Measurements from ENCODE around the gene SNCA. TPM values are rescaled to one million over a fixed set of nuclear protein-coding genes. Genes with fewer than 3 reads are reported as not detected.

SNCA gene
- total RNA-seq, 4 donors from 2014 or later: 8.7 to 26.1 (median 19.2) TPM

- ATAC-seq (ENCODE audit: low FRiP score) (no peak), DNase-seq (ENCODE audit: low spot score) (no peak)
- TF ChIP-seq, protein P1, sequence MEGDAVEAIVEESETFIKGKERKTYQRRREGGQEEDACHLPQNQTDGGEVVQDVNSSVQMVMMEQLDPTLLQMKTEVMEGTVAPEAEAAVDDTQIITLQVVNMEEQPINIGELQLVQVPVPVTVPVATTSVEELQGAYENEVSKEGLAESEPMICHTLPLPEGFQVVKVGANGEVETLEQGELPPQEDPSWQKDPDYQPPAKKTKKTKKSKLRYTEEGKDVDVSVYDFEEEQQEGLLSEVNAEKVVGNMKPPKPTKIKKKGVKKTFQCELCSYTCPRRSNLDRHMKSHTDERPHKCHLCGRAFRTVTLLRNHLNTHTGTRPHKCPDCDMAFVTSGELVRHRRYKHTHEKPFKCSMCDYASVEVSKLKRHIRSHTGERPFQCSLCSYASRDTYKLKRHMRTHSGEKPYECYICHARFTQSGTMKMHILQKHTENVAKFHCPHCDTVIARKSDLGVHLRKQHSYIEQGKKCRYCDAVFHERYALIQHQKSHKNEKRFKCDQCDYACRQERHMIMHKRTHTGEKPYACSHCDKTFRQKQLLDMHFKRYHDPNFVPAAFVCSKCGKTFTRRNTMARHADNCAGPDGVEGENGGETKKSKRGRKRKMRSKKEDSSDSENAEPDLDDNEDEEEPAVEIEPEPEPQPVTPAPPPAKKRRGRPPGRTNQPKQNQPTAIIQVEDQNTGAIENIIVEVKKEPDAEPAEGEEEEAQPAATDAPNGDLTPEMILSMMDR (IDR thresholded peaks at IDR 0.05): no peak
These were observed 133.0 kb downstream of the SNCA start for GRCh38 chr4:89703829-89704590.

DNA sequence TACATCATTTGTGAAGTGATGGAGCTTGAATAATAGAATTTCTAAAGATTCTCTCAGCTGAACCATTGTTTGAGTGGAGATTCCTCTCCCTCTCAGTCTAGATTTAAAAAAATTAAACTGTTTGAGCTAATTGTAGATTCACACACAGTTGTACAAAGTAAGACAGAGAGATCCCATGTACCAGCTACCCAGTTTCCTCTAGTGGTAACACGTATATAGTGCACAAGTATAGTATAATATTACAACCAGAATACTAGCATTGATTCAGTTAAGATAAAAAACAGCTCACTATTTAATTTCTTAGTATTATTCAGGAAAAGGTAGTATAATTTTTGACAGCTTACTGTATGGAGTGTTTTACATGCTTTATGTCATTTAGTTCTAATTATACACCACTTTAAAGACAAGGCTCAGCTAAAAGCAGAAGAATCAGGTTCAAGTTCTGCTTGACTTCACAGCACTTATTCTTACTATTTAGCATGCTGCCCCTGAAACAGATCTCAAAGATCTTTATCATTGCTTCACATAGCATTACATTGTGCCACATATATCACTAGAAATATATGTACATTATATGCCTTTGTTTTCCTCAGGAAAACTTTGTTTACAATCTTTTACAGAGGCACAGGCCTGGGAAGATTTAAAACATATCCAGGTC, 136.1 kb downstream of the SNCA start:
- no peak for DNase-seq (ENCODE audit: low spot score)
- TF ChIP-seq, protein P1 (IDR thresholded peaks at IDR 0.05): no peak
- ATAC-seq (ENCODE audit: low FRiP score): no peak

- no peak for DNase-seq (ENCODE audit: low spot score)
- TF ChIP-seq, protein P1 (IDR thresholded peaks at IDR 0.05): no peak
- no peak for ATAC-seq (ENCODE audit: low FRiP score)
These were observed 151.3 kb downstream of the SNCA start for GRCh38 chr4:89685690-89686089.

GRCh38 chr4:89685277-89685676, 151.7 kb downstream of the SNCA start:
- no peak for ATAC-seq (ENCODE audit: low FRiP score)
- DNase-seq (ENCODE audit: low spot score): no peak
- TF ChIP-seq, protein P1 (IDR thresholded peaks at IDR 0.05): no peak

DNA sequence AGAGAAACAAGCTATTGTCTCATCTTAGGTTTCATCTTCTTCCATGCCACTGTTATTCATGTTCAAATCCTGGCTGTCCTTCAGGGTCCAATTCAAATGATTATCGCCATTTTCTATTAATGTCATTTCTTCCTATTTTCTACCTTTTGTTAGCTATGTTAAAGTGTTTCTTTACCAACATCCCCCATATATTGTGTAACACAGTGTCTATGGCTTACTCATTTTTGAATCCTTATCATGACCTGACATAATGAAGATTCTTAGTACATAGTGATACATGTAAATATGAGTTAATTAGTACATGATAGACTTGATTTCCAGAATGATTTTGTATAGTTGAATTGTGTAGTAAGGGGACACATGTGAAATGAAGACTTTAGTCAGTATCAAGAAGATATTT, 152.4 kb downstream of the SNCA start:
- no peak for ATAC-seq (ENCODE audit: low FRiP score)
- TF ChIP-seq, protein P1 (IDR thresholded peaks at IDR 0.05): no peak
- DNase-seq (ENCODE audit: low spot score): no peak

DNA sequence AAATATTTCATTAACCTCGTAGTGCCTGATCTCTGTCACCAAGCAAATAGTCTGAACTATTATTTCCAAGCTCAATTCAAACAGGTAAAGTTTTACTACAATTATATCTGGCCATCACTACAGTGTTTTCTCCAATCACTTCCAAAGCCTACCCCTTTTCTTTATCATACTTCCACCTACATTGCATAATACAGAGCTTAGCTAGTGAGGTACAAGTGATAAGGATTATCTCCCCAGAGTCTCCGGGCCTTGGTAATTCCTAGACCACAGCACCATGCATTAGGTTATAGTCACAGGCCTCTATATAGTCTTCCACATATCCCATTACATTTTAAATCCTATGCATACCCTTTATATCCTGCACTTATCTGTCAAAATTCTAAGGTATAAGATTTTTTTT, 154.2 kb downstream of the SNCA start:
- TF ChIP-seq, protein P1 (IDR thresholded peaks at IDR 0.05): no peak
- ATAC-seq (ENCODE audit: low FRiP score) (no peak), DNase-seq (ENCODE audit: low spot score) (no peak)

DNA sequence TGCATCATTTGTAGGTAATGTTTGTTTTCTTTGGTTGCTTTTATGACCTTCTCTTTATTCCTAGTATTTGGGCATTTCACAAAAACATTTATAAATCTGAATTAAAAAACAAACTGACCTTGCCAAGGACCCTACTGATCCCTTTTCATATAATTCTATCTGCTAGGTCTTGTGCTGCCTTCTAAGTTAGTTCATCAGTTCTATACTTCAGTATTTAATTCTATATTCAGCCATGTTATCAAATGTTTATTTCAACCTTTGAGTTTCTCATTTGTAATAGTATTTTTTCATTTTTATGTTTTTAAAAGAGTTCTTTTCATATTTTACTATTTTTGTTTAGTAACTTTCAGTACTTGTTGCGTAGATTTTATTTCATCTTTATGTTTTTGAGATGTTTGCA, 155.3 kb downstream of the SNCA start:
- no peak for ATAC-seq (ENCODE audit: low FRiP score)
- TF ChIP-seq, protein P1 (IDR thresholded peaks at IDR 0.05): no peak

More for the DNA sequence above, 155.3 kb downstream of the SNCA start:
- DNase-seq (ENCODE audit: low spot score): no peak
